ENCODE results near the gene ALK.

DNA sequence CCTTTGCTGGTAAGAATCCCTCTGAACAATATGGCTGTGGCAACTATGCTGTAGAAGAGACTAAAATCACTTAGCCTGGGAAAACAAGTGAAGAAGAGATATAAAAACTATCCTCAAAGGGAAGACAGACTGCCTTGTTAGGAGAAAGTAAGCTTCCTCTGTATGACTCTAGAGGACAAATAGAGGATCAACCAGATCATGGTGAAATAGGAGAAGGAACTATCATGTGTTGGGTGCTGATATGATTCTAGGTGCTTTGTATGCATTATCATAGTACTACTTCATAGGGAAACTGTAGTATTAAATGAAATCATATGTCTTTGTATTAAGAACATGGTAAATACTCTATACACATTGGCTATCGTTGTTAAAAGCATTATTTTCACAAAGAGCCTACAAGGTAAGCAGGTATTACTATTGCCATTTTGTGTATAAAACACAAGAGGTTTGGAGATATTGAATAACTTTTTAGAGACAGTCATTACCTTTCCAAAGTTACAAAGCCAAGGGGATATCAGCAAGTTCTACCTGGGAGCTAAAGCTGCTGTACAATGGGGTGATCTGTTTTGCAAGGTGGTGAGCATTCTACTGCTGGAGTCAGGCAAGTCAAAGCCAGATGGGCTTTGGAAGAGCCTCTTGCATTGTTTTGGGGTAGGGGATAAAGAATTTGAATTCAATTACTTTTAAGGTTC is 402.6 kb downstream of the ALK start:
- TF ChIP-seq, protein P1, sequence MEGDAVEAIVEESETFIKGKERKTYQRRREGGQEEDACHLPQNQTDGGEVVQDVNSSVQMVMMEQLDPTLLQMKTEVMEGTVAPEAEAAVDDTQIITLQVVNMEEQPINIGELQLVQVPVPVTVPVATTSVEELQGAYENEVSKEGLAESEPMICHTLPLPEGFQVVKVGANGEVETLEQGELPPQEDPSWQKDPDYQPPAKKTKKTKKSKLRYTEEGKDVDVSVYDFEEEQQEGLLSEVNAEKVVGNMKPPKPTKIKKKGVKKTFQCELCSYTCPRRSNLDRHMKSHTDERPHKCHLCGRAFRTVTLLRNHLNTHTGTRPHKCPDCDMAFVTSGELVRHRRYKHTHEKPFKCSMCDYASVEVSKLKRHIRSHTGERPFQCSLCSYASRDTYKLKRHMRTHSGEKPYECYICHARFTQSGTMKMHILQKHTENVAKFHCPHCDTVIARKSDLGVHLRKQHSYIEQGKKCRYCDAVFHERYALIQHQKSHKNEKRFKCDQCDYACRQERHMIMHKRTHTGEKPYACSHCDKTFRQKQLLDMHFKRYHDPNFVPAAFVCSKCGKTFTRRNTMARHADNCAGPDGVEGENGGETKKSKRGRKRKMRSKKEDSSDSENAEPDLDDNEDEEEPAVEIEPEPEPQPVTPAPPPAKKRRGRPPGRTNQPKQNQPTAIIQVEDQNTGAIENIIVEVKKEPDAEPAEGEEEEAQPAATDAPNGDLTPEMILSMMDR (conservative IDR thresholded peaks at IDR 0.05; ENCODE audit: low read depth, low read length) = no peak
- TF ChIP-seq EZH2 (IDR thresholded peaks at IDR 0.05; ENCODE audit: low read length, unreplicated experiment) (no peak), EZH2phosphoT487 (IDR thresholded peaks at IDR 0.05; ENCODE audit: borderline replicate concordance, low read length) (no peak)
